Activated CD4-positive, alpha-beta T cell treated with anti-CD3 and anti-CD28 coated beads, Interleukin-2, amount 50 U/mL, for 48 hours (primary cell): ENCODE results near the gene ZNF189.

ENCODE experiments used
- DNase-seq, 2 experiments: peaks; one replicate each; pipeline ENCODE4 v3.0.0-alpha.2; 2020

Gene ZNF189

GRCh38 chr9:101457003-101457402 is 58.4 kb downstream of the ZNF189 start:
- DNase-seq: no peak

DNA sequence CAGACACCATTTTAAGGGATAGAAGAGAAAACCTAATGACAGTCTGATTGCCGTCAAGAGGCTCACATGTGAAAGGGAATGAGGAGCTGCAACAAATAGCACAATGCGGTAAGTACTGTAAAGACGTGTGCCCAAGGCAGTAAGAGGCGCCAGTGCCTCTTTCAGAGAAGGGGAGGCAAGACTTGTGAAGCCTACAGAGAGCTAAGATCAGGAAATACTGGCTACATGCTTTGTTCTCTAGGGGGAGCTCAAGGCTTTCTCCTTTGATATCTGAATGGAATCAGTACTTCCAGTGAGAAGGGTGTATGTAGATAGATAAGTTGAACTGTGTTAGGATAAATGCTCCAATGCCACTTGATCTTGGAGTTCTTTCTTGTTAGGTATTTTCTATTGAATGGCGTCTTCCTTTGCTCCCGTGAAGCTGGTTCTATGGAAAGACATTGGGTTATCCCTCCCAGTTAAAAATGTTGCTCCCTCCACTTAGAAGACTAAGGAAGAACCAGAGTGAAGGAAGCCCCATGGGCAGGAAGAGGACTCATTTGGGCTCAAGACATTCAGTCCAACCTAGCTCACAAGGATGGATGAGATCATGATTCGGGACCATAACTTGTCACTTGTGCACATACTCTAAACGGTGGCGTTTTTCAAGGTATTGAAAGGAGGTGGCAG is 60.4 kb downstream of the ZNF189 start:
- DNase-seq: peak; percentile 1 to 4
